ENCODE data around the gene MON2. TPM values are rescaled to one million over a fixed set of nuclear protein-coding genes. Genes with fewer than 3 reads are reported as not detected.

The MON2 gene
- total RNA-seq, 1 experiment from 2014 or later: 32.8 TPM

GRCh38 chr12:62622177-62622576, 155.6 kb downstream of the MON2 start:
- BruUV-seq (replicated peaks): no TSS peak
- no peaks in the 10 kb centered on the region for H4K20me1 ChIP-seq (ENCODE audit: insufficient read depth)
- H3F3A ChIP-seq (ENCODE audit: insufficient read depth, low read depth): no peaks in the 10 kb centered on the region; the same call in 1 of the 2 replicates
- no peaks in the 10 kb centered on the region for H3K4me1 ChIP-seq (replicated peaks; ENCODE audit: insufficient read depth)
- no peaks in the 10 kb centered on the region for H3K9me2 ChIP-seq (ENCODE audit: insufficient read depth)
- intact Hi-C loops (cut with micrococcal nuclease; ENCODE audit: unreplicated experiment): no loop called here
- no peak overlapping the region for H3K27ac ChIP-seq
- no peaks in the 10 kb centered on the region for H3K9me3 ChIP-seq (ENCODE audit: insufficient read depth, low read depth)
- no peaks in the 10 kb centered on the region for H3K36me3 ChIP-seq (ENCODE audit: low read depth)
- no peak overlapping the region for H3K4me3 ChIP-seq
- H3K4me2 ChIP-seq: no peak overlapping the region
- POLR2A ChIA-PET (ENCODE audit: unreplicated experiment): no interaction called here
- CTCF ChIA-PET: no interaction called here
- no peaks in the 10 kb centered on the region for H3K27me3 ChIP-seq (ENCODE audit: insufficient read depth, low read depth)
- TF ChIP-seq CTCF (conservative IDR thresholded peaks at IDR 0.05) (no peak), EZH2 (IDR thresholded peaks at IDR 0.05; ENCODE audit: low read depth) (no peak)
- no peak overlapping the region for H2AFZ ChIP-seq
- DNase-seq: no peak
- no peaks in the 10 kb centered on the region for H3K79me2 ChIP-seq (ENCODE audit: low read depth)

DNA sequence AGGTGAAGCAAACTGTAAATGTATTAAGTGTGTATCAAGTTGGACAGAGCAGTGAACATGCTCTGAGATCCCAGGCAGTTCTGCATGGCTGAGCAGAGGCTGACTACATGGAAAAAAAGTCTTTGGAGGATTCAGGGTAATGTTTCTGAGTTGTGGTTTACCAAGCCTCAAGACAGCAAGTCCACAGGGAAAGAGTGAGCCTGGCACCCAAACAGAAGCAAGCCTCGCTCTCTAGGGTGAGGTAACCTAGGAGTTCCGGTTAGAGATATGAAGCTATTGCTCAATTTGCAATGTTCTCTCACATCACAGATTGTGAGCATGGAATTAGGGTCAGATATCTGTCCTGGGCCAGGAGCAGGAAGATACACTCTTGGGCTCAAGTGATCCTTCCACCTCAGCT, 158.6 kb downstream of the MON2 start:
- no peak overlapping the region for H3K27ac ChIP-seq
- no peak overlapping the region for H3K4me2 ChIP-seq
- ChIA-PET POLR2A (ENCODE audit: unreplicated experiment) (no interaction called here), CTCF (interaction anchor here (0.6 kb wide), 1 partner anchor 106 kb away, joined by 3 read pairs; no protein-coding TSS in a partner anchor)
- BruUV-seq (replicated peaks): no TSS peak
- H3F3A ChIP-seq (ENCODE audit: insufficient read depth, low read depth): no peaks in the 10 kb centered on the region
- H3K9me3 ChIP-seq (ENCODE audit: insufficient read depth, low read depth): no peaks in the 10 kb centered on the region
- H3K4me3 ChIP-seq: no peak overlapping the region
- H3K79me2 ChIP-seq (ENCODE audit: low read depth): no peaks in the 10 kb centered on the region
- H3K4me1 ChIP-seq (replicated peaks; ENCODE audit: insufficient read depth): no peaks in the 10 kb centered on the region
- H3K27me3 ChIP-seq (ENCODE audit: insufficient read depth, low read depth): no peaks in the 10 kb centered on the region
- no peaks in the 10 kb centered on the region for H4K20me1 ChIP-seq (ENCODE audit: insufficient read depth)
- no peak for DNase-seq
- TF ChIP-seq EZH2 (IDR thresholded peaks at IDR 0.05; ENCODE audit: low read depth): no peak
- no peak for TF ChIP-seq CTCF (conservative IDR thresholded peaks at IDR 0.05)
- no peaks in the 10 kb centered on the region for H3K9me2 ChIP-seq (ENCODE audit: insufficient read depth)
- H3K36me3 ChIP-seq (ENCODE audit: low read depth): no peaks in the 10 kb centered on the region
- intact Hi-C loops (cut with micrococcal nuclease; ENCODE audit: unreplicated experiment): no loop called here
- H2AFZ ChIP-seq: no peak overlapping the region

DNA sequence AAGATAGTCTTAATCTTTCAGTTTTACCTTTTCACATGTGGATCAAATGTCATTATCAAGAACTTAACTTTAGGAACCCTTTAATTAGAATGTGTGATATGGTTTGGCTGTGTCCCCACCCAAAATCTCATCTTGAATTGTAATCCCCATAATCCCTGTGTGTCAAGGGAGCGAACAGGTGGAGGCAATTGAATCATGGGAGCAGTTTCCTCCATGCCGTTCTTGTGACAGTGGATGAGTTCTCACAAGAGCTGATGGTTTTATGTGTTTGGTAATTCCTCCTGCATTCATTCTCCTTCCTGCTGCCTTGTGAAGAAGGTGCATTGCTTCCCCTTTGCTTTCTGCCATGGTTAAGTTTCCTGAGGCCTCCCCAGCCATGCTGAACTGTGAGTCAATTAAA, 160.6 kb downstream of the MON2 start:
- H4K20me1 ChIP-seq (ENCODE audit: insufficient read depth): no peaks in the 10 kb centered on the region
- no peaks in the 10 kb centered on the region for H3F3A ChIP-seq (ENCODE audit: insufficient read depth, low read depth)
- DNase-seq: no peak
- no peaks in the 10 kb centered on the region for H3K9me3 ChIP-seq (ENCODE audit: insufficient read depth, low read depth)
- no peaks in the 10 kb centered on the region for H3K9me2 ChIP-seq (ENCODE audit: insufficient read depth)
- ChIA-PET CTCF (no interaction called here), POLR2A (ENCODE audit: unreplicated experiment) (no interaction called here)
- no peak overlapping the region for H3K4me3 ChIP-seq
- intact Hi-C loops (cut with micrococcal nuclease; ENCODE audit: unreplicated experiment): no loop called here
- no peaks in the 10 kb centered on the region for H3K79me2 ChIP-seq (ENCODE audit: low read depth)
- no peaks in the 10 kb centered on the region for H3K27me3 ChIP-seq (ENCODE audit: insufficient read depth, low read depth)
- H3K4me1 ChIP-seq (replicated peaks; ENCODE audit: insufficient read depth): 0 out of 2 replicates have a peak, but pooled peaks cover 8% of the 10 kb centered on the region
- TF ChIP-seq EZH2 (IDR thresholded peaks at IDR 0.05; ENCODE audit: low read depth): no peak
- TF ChIP-seq CTCF (conservative IDR thresholded peaks at IDR 0.05): no peak
- H3K27ac ChIP-seq: no peak overlapping the region
- BruUV-seq (replicated peaks): no TSS peak
- H3K36me3 ChIP-seq (ENCODE audit: low read depth): no peaks in the 10 kb centered on the region
- H2AFZ ChIP-seq: no peak overlapping the region
- no peak overlapping the region for H3K4me2 ChIP-seq
